ENCODE data around the gene FOXJ2. TPM values are rescaled to one million over a fixed set of nuclear protein-coding genes. Genes with fewer than 3 reads are reported as not detected.

Gene FOXJ2
- total RNA-seq, 4 donors from 2014 or later = 10.9 to 23.0 (median 13.3) TPM

DNA sequence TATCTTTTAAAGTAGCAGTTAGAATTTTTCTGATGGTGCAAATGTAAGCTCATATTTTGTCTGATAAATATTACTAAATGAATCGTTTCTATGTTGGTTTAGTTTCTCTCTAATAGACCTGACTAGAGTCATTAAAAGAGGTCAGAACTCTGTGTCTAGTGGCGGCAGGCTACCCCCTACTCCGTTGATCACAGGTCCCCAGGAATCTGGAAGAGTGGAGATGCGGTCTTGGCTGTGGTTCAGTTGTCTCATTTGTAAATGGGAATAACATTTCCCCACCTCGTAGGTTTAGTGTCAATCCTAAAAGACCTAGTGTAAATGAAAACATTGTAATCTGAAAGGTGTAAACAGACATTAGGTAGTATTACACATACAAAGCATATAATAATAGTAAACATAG, 4.7 kb upstream of the FOXJ2 start:
- TF ChIP-seq, protein P1, sequence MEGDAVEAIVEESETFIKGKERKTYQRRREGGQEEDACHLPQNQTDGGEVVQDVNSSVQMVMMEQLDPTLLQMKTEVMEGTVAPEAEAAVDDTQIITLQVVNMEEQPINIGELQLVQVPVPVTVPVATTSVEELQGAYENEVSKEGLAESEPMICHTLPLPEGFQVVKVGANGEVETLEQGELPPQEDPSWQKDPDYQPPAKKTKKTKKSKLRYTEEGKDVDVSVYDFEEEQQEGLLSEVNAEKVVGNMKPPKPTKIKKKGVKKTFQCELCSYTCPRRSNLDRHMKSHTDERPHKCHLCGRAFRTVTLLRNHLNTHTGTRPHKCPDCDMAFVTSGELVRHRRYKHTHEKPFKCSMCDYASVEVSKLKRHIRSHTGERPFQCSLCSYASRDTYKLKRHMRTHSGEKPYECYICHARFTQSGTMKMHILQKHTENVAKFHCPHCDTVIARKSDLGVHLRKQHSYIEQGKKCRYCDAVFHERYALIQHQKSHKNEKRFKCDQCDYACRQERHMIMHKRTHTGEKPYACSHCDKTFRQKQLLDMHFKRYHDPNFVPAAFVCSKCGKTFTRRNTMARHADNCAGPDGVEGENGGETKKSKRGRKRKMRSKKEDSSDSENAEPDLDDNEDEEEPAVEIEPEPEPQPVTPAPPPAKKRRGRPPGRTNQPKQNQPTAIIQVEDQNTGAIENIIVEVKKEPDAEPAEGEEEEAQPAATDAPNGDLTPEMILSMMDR (IDR thresholded peaks at IDR 0.05; ENCODE audit: low read depth) = no peak

DNA sequence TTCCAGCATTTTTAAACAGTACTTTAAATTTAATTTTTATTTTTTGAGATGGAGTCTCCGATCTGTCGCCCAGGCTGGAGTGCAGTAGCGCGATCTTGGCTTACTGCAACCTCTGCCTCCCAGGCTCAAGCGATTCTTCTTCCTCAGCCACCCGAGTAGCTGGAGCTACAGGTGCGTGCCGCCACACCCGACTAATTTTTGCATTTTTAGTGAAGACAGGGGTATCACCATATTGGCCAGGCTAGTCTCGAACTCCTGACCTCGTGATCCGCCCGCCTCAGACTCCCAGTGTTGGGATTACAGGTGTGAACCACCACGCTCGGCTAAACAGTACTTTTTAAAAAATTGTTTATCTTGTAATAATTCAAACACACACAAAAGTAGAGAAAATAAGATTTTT, 4.2 kb upstream of the FOXJ2 start:
- TF ChIP-seq, protein P1 (IDR thresholded peaks at IDR 0.05; ENCODE audit: low read depth) = no peak

DNA sequence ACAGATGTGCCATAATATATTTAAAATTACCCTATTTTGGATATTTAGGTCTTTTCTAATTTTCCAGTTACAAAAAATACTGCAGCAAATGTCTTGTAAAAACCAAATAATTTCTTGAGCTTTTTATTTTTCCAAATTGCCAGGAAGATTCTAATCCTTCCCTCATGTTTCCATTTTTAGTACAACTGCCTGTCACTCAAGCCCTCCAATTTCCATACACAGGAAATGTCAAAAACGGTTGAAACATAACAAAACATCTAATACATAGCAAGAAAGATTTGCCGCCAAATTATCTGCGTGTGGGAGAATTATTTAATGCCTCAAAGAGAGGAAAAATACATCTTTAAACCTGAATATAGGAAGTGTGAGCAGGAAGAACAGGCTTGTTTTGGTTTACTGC, 2.3 kb upstream of the FOXJ2 start:
- TF ChIP-seq, protein P1 (IDR thresholded peaks at IDR 0.05; ENCODE audit: low read depth) = no peak

DNA sequence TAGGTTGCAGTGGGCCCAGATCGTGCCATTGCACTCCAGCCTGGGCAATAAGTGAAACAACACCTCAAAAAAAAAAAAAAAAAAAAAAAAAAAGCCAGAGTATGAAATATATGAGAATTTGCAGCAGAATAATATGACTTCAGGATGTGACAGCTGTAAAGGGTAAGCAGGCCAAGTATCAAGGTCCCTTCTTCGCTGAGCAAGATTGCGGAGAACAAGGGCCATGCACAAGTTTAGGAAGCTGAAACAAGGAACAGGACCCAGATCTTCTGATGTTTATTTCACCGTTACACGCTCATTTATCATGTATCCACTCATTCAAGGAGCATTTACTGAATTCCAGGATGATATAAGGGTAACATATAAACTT, 659 bp upstream of the FOXJ2 start:
- TF ChIP-seq, protein P1 (IDR thresholded peaks at IDR 0.05; ENCODE audit: low read depth) = no peak

DNA sequence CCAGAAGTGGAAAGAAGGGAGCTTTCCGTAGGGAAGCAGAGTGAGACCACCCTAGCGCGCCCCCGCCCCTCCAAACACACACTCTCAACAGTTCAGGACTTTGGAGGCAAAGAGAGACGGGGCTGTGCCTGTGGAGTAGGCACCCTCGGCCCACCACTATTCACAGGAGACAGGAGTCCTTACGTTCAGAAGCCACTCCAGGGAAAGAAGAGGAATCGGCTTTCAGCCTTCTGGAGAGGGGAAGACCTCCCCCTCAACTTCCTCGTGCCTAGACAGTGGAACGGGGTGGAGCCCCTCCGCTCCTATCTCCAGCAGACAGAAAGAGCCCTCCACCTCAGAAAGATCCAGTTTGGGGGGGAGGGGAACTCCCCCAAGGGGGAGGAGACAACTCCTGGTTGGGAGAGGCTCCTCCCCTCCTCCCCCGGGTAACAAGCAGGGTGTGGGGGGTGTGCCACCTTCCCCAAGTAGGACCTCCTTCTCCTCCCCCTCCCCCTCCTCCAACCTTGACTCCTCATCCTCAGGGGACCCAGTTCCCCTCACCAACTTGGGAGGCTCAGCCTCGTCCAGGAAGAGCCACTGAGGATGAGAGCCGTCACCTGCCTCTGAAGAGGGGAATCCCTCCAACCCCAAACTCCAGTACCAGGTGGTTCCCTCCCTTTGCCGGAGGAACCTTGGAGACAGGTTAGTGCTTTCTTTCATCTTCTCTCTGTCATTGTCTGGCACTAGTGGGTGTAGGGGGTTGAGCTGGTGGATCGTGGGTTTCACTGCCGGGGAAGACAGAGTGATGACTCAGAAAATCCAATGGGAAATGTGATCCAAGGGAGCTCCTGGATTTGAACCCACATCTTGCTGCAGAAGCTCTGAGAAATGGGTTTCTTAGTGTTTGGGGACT, 883 bp downstream of the FOXJ2 start:
- TF ChIP-seq, protein P1 (IDR thresholded peaks at IDR 0.05; ENCODE audit: low read depth) = no peak

DNA sequence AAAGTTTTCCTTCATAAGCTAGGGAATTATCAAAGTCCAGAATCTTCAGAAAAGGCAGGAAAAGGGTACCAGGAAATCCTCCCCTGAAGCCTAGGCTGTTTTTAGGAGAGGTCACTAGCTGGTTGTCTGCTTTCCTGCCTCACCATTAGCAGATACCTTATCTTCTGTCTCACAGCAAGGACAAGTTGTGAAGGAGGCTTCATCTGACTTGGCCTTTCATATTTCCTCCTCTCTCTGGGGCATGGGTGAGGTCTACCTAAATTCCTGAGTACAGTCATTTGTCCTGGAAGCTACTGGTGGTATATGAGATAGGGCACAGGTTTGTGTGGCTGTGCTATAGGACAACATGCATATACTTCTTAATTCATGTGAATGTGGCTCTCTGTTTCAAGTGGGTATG, 2.3 kb downstream of the FOXJ2 start:
- TF ChIP-seq, protein P1 (IDR thresholded peaks at IDR 0.05; ENCODE audit: low read depth) = no peak

DNA sequence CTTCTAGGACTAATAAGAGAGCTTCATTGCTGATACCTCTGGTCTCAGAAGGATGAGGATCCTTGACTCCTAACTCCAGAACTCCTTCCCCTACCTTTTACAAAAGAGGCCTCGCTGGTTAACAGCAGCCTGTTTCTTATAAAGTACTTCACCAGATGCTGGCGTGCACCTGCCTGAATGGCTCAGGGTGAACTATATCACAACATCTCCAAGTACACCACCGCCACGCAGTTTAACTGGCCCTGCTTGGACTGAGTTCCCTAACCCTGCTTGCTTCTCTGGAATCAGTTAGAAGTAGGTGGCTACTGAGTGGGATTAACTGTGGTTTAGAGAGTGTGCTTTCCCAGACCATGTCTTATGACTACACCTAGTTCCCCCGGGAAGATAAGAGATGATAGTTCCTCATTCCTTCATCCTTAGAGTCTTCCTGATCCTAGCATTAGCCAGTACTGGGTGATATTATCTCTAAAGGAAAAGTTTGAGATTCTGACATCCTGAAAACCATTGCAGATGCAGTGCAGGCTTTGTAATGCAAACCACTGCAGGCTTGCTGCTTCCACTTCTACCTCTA, 3.0 kb downstream of the FOXJ2 start:
- TF ChIP-seq, protein P1 (IDR thresholded peaks at IDR 0.05; ENCODE audit: low read depth) = no peak
